Activated CD8-positive, alpha-beta memory T cell treated with anti-CD3 and anti-CD28 coated beads for 4 hours (primary cell): Measurements from ENCODE around the gene TWF2.

ENCODE experiments used
- DNase-seq, 2 donors: peaks; one replicate each; pipeline ENCODE4 v3.0.0-alpha.2; 2020; ENCODE audit warnings: low read depth in 2 of 2

TWF2 gene

GRCh38 chr3:52182196-52182595 is 56.8 kb downstream of the TWF2 start:
- DNase-seq, result no peak

DNA sequence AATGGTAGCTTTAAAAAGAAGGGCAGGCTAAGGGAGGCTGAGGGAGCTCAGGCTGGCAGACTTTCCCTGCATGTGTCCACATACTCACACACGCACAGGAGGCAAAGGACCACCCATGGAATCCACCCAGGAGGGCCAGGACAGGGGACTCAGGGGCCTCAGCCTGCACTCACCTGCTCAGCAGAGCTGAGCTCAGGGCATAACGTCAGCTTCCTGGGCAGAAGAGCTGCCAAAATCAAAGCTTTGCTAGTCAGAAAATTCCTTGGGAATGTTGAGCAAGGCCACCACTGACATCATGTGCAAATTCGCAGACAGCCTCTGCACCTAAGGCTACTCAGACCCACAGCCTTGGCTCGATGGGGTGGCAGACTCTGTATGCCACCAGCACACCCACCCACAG is 57.4 kb downstream of the TWF2 start:
- DNase-seq, result no peak
